ENCODE measurements around the gene NTMT1.
A peak's percentile ranks its signal among the peaks of the same experiment; 100 is the strongest.
"Not testable (repeated sequence)": the region's sequence is repeated elsewhere in the genome, so short reads cannot be mapped to it uniquely, and the experiment has no call there.

Gene NTMT1

GRCh38 chr9:129632460-129632859 is 6.5 kb downstream of the NTMT1 start:
- Histone ChIP-seq H3K9me3 (ENCODE audit: control insufficient read depth, insufficient read depth, low read length) (no peaks in the 10 kb centered on the region), H3K9ac (ENCODE audit: low read depth, low read length) (no peak overlapping the region), H3K4me1 (ENCODE audit: insufficient read depth, low read length) (peaks cover 6% of the 10 kb centered on the region; the same call in 1 of the 2 replicates), H3K36me3 (ENCODE audit: insufficient read depth, low read length) (peaks cover 11% of the 10 kb centered on the region; the same call in 1 of the 2 replicates)

DNA sequence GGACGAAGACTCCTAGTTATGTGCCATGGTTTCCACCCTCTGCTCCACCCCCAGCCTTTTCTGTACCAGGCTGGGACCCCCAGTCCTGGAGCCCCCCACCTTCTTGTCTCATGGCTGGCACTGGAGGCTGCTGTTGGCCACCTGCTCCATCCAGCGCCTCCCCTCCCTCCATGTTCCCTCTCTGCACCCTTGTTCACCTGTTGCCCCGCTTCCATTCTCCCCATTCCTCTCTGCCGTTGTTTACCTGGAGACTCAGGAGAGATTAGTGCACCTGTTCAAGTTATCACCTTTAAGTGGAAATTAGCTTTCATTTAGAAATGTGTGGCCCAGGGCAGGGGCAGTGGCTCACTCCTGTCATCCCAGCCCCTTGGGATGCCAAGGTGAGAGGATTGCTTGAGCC is 7.2 kb downstream of the NTMT1 start:
- Histone ChIP-seq H3K9ac (ENCODE audit: low read depth, low read length) (no peak overlapping the region), H3K4me1 (ENCODE audit: insufficient read depth, low read length) (peaks cover 6% of the 10 kb centered on the region; the same call in 1 of the 2 replicates), H3K36me3 (ENCODE audit: insufficient read depth, low read length) (peaks cover 13% of the 10 kb centered on the region)

DNA sequence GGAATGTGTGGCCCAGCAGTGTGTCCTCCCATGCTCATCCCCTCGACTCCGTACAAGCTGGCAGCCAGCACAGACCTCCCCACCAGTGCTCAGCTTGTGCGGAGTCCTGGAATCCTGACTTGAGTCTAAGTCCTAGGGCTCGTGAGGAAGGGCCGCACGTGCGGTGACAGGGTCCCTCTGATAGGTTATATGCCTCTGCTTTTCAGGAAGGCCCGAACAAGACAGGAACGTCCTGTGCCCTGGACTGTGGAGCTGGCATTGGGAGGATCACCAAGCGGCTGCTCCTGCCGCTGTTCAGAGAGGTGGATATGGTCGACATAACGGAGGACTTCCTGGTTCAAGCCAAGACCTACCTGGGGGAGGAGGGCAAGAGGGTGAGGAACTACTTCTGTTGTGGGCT is 7.9 kb downstream of the NTMT1 start:
- H3K36me3 ChIP-seq (ENCODE audit: insufficient read depth, low read length): peaks cover 13% of the 10 kb centered on the region
- no peaks in the 10 kb centered on the region for H3K9me3 ChIP-seq (ENCODE audit: control insufficient read depth, insufficient read depth, low read length)
- H3K4me1 ChIP-seq (ENCODE audit: insufficient read depth, low read length): peaks cover 6% of the 10 kb centered on the region; the same call in 1 of the 2 replicates
- H3K9ac ChIP-seq (ENCODE audit: low read depth, low read length): no peak overlapping the region

More for the DNA sequence above, 7.2 kb downstream of the NTMT1 start:
- H3K9me3 ChIP-seq (ENCODE audit: control insufficient read depth, insufficient read depth, low read length): no peaks in the 10 kb centered on the region

DNA sequence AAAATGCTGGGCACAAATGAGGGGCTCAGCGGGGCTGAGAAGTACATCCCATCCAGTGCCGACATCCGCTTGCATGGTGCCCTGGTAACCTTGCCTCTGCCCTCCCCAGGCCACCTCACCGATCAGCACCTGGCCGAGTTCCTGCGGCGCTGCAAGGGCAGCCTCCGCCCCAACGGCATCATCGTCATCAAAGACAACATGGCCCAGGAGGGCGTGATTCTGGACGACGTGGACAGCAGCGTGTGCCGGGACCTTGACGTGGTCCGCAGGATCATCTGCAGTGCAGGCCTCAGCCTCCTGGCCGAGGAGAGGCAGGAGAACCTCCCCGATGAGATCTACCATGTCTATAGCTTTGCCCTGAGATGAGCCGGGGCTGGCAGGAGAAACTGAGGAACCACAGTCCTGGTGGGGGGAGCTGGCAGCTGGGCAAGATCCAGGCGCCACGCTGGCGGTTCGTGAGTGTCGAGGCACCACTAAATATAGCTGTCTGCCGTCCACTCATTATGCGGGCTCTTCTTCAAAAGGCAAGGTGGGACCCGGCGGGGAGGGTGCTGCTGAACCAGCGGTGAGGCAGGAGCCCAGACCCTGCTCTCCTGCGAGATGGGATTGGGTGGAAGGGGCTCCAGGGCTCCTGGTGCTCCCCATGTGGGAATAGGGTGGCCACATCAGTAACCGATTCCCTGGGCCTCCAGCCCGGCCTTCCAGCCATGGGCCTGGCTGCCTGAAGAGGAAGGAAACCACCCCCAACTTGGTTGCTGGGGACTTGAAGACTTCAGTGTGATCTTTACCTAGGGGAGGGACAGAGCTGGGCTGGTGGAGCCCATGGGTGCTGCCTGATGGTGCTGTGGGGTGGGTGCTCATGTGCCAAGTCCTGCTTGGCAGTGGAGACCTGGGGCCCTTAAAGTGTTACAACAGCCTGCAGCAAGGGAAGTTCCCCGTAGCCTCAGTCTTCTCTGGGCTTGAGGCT is 9.4 kb downstream of the NTMT1 start:
- Histone ChIP-seq H3K4me1 (ENCODE audit: insufficient read depth, low read length) (peaks cover 1% of the 10 kb centered on the region; the same call in 1 of the 2 replicates), H3K9me3 (ENCODE audit: control insufficient read depth, insufficient read depth, low read length) (no peaks in the 10 kb centered on the region), H3K36me3 (ENCODE audit: insufficient read depth, low read length) (peaks cover 13% of the 10 kb centered on the region), H3K9ac (ENCODE audit: low read depth, low read length) (no peak overlapping the region)

DNA sequence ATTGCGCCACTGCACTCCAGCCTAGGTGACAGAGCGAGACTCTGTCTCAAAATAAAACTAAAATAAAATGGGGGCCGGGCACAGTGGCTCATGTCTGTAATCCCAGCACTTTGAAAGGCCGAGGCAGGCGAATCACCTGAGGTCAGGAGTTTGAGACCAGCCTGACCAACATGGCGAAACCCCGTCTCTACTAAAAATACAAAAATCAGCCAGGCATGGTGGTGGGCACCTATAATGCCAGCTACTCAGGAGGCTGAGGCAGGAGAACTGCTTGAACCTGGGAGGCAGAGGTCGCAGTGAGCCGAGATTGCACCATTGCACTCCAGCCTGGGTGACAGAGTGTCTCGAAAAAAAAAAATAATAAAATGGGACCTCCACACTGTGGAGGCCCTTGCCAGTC is 10.4 kb downstream of the NTMT1 start:
- H3K9me3 ChIP-seq (ENCODE audit: control insufficient read depth, insufficient read depth, low read length); H3K4me1 ChIP-seq (ENCODE audit: insufficient read depth, low read length); H3K9ac ChIP-seq (ENCODE audit: low read depth, low read length): not testable (repeated sequence)
- peaks cover 13% of the 10 kb centered on the region for H3K36me3 ChIP-seq (ENCODE audit: insufficient read depth, low read length)

- Histone ChIP-seq H3K9me3 (ENCODE audit: control insufficient read depth, insufficient read depth, low read length) (no peaks in the 10 kb centered on the region), H3K4me1 (ENCODE audit: insufficient read depth, low read length) (no peaks in the 10 kb centered on the region), H3K9ac (ENCODE audit: low read depth, low read length) (no peak overlapping the region), H3K36me3 (ENCODE audit: insufficient read depth, low read length) (peaks cover 13% of the 10 kb centered on the region)
These were observed 11.1 kb downstream of the NTMT1 start for GRCh38 chr9:129637102-129637501.

GRCh38 chr9:129637673-129638439 is 11.9 kb downstream of the NTMT1 start:
- Histone ChIP-seq H3K36me3 (ENCODE audit: insufficient read depth, low read length) (peaks cover 10% of the 10 kb centered on the region), H3K9ac (ENCODE audit: low read depth, low read length) (no peak overlapping the region), H3K9me3 (ENCODE audit: control insufficient read depth, insufficient read depth, low read length) (no peaks in the 10 kb centered on the region), H3K4me1 (ENCODE audit: insufficient read depth, low read length) (no peaks in the 10 kb centered on the region)

DNA sequence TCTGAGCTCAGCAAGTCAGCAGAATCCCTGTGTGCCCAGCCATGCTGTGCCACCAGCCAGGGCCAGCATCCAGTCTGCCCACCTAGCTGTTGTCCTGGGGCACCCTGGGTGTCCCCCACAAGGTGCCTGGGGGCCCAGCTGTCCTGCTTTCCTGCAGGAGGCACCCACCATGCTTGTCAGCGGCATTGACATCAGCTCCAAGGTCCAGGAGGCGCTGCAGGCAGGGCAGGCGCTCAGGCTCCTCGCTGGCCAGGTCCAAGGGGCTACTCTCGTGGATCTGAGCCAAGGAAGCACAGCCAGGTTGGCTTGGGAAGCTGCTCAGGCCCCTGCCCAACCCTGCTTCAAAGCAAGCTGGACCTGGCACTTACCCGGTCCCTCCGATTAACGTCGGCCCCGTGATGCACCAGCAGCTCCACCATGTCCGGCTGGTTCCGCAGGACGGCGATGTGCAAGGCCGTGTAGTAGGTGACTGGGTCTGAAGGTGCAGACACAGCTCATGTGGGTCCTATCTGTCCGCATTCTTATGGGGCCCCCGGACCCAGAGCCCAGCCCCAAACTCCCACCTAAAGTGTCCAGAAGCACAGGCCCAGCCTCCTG is 13.2 kb downstream of the NTMT1 start:
- Histone ChIP-seq H3K9ac (ENCODE audit: low read depth, low read length) (no peak overlapping the region), H3K36me3 (ENCODE audit: insufficient read depth, low read length) (peaks cover 8% of the 10 kb centered on the region), H3K4me1 (ENCODE audit: insufficient read depth, low read length) (no peaks in the 10 kb centered on the region), H3K9me3 (ENCODE audit: control insufficient read depth, insufficient read depth, low read length) (no peaks in the 10 kb centered on the region)

GRCh38 chr9:129639756-129640085 is 13.8 kb downstream of the NTMT1 start:
- H3K9me3 ChIP-seq (ENCODE audit: control insufficient read depth, insufficient read depth, low read length): no peaks in the 10 kb centered on the region
- no peak overlapping the region for H3K9ac ChIP-seq (ENCODE audit: low read depth, low read length)
- no peaks in the 10 kb centered on the region for H3K4me1 ChIP-seq (ENCODE audit: insufficient read depth, low read length)
- H3K36me3 ChIP-seq (ENCODE audit: insufficient read depth, low read length): peaks cover 4% of the 10 kb centered on the region

DNA sequence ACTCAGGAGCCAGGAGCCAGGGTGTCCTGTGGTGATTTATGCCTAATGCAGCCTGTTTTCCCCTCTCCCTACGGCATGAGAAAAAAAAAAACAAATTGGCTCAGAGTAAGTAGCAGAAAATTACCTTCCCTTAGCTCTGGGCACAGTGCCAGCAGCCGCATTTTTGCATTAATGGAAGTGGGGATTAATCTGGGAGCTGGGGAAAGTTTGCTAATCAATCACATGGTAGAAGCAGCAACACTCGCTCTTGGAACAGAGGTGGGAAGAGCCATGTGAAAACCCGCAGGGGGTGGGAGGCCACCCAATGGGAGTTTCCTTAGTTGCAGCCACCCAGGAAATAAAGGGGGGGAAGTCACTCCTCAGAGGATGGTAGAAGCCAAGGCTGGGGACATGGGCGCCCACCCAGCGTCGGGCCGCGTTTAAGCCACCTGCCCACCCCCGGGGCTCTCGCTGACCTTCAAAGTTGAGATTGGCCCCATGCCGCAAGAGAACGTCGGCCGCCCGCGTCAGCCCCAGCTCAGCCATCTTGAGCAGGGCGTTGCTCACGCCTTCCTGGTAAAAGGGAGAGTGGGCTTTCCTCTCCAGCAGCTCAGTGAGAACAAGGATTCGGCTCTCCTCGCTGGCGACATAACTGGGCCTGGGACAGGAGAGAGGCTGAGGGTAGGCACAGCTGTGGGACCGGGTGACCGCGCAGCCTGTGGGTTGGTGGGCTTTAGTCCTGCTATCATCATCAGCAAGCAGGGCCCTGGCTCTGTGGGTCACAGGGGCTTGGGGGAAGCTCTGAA is 14.3 kb downstream of the NTMT1 start:
- H3K9me3 ChIP-seq (ENCODE audit: control insufficient read depth, insufficient read depth, low read length): no peaks in the 10 kb centered on the region
- H3K9ac ChIP-seq (ENCODE audit: low read depth, low read length): no peak overlapping the region
- H3K4me1 ChIP-seq (ENCODE audit: insufficient read depth, low read length): no peaks in the 10 kb centered on the region
- H3K36me3 ChIP-seq (ENCODE audit: insufficient read depth, low read length): peaks cover 2% of the 10 kb centered on the region; the same call in 1 of the 2 replicates

DNA sequence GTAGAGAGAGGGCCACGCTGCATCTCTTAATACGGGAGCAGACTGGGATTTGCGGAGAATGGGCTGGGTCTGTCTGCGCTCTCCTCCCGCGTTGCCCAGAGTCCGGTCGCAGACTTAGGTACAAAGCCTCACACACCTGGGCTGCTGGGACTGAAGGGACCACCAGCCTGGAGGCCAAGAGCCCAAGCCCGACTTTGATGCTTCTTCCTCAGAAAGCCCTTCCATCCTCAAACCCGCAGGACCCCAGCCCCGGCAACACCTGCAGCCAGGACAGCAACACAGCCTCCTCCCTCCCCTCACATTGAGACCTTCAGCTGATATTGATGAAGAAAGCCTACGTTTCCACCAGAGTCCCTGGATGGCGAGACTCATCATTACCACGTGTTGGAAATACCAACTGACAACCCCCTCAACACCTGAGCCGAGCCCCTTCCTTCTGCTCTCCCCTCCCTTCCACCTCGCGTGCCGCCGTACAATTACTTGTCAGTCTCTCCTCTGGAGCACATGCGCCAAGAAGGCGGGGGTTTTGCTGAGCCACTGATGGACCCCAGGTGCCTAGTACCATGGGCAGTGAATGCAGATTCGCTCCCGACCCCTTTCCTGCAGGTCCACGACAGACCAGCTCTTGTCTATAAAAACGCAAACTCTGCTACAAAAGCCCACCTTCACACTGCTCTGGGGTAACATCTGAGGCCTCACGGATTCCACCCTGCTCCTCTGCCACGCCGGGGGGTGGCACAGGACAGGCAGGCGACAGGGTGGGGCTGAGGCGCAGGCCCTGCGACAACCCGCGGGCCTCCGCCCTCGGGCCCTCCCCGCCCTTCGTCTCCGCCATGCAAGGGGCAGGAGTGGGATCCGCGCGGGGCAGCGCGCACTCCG is 15.1 kb downstream of the NTMT1 start:
- H3K9me3 ChIP-seq (ENCODE audit: control insufficient read depth, insufficient read depth, low read length): no peaks in the 10 kb centered on the region
- peaks cover 2% of the 10 kb centered on the region; the same call in 1 of the 2 replicates for H3K36me3 ChIP-seq (ENCODE audit: insufficient read depth, low read length)
- peak overlapping the region; percentile 87 for H3K9ac ChIP-seq (ENCODE audit: low read depth, low read length)
- no peaks in the 10 kb centered on the region for H3K4me1 ChIP-seq (ENCODE audit: insufficient read depth, low read length)

GRCh38 chr9:129641750-129642585 is 16.0 kb downstream of the NTMT1 start, which contains the start of gene ASB6:
ASB6 (minus strand) TSS chr9:129642151; CDS start chr9:129641999, 152 bp downstream.
- Histone ChIP-seq H3K4me1 (ENCODE audit: insufficient read depth, low read length) (no peaks in the 10 kb centered on the region), H3K36me3 (ENCODE audit: insufficient read depth, low read length) (peaks cover 2% of the 10 kb centered on the region; the same call in 1 of the 2 replicates), H3K9ac (ENCODE audit: low read depth, low read length) (peak within 1 kb of the TSS; percentile 87), H3K9me3 (ENCODE audit: control insufficient read depth, insufficient read depth, low read length) (no peaks in the 10 kb centered on the region)

Data from ES-I3 (cell line).